NCI-H1092 (cell line): ENCODE data around the gene ALPL.
A peak's percentile ranks its signal among the peaks of the same experiment; 100 is the strongest.

Source experiments
- DNase-seq: peaks from one replicate; lab custom pipeline; 2025; lab: John Stamatoyannopoulos, UW

ALPL gene

GRCh38 chr1:21530368-21531016 lies 21.3 kb downstream of the ALPL start:
- DNase-seq: no peak

DNA sequence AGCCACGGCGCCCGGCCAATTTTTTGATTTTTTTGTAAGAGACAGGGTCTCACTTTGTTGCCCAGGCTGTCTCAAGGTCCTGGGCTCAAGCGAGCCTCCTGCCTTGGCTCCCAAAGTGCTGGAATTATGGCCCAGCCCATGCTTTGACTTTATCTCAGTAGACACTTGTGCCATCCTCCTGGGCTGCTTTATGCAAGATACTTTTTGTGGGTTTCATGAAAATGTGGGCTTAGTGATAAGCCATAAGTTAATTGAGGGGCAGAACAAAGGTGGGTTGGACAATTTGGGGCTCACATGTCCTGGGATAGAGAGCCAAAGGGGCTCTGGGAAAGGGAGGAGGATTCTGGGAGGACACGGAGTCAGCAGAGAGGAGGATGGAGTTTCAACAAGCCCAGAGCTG lies 22.0 kb downstream of the ALPL start:
- DNase-seq: no peak

GRCh38 chr1:21532496-21532895 lies 23.3 kb downstream of the ALPL start:
- no peak for DNase-seq

DNA sequence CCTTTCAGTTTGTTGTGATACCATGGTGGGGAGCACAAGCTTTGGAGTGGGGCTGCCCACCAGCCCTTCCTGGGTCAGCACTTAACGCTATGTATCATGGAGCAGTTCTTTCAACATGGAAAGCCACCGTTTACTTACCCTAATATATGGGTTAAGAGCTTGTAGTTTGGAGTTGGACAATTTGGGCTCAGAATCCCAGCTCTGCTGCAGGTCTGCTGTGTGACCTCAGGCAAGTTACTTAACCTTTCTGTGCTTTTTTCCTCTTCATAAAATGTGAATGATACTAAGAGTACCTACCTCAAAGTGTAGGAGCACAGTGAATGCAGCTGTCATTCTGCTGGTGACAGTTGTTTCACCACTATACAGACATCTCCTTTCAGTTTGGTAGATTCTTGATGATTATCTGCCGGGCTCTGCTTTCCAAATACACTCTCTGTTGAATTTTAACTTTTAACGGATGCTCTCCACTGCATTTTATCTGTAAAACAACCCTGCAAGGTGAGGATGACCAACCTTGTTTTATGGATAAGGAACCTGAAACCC lies 23.8 kb downstream of the ALPL start:
- DNase-seq: no peak

DNA sequence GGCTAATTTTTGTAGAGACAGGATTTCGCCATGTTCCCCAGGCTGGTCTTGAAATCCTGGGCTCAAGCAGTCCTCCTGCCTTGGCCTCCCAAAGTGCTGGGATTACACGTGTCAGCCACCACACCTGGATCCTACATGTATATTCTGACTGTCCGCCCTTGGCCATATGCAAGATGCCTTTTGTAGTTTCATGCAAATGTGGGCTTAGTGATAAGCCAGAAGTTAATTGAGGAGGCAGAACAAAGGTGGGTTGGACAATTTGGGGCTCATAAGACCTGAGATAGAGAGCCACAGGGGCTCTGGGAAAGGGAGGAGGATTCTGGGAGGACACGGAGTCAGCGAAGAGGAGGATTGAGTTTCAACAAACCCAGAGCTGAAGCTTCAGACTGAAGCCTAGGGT lies 24.9 kb downstream of the ALPL start:
- DNase-seq: no peak

DNA sequence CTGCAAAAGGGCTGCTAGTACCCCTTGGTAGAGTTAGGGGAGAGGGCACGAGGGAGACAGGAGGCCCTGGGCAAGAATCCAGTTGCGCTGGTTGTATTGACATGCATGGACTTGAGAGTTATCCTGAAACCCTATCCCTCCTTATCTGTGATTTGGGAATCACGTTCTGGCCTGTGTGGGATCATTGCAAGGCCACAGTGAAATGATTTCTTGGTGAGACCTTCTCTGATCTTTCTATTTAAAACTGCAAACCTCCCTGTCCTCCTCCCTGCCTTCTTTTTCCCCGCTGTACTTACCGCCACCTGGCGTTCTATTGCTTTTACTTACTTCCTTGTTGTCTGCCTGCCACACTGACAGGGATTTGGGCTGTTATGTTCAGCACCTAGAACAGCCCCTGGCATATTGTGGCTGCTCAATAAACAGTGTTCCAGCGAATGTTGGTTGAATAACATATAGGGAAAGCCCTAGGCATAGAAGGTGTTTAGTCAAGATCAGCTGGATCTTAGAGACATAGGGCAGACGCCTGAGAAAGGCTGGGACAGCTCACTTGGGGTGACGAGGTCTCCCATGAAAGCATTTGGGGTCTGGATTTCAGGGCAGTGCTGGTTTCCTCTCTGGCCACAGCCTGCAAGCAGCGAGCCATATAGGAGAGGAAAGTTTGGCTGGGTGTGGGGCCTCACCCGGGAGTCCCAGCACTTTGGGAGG lies 25.6 kb downstream of the ALPL start:
- DNase-seq: peak; percentile 52

DNA sequence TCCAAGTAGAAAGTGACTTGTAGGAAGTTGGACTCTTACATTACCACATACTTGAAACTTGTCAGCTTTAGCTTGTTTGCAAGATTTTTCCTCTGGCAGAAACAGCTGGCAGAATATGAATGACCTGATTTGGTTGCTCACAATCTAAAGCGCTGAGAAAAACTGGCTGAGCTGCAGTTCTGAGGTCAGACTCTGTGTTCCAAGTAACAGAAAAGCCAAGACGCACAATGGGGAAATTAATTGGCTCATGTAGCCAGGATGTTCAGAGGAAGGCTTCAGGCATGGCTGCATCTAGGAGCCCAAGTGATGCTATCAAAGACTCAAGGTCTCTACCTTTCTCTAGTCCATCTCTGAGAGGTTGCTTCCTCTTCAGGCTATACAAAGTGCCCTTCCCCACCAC lies 27.0 kb downstream of the ALPL start:
- no peak for DNase-seq

DNA sequence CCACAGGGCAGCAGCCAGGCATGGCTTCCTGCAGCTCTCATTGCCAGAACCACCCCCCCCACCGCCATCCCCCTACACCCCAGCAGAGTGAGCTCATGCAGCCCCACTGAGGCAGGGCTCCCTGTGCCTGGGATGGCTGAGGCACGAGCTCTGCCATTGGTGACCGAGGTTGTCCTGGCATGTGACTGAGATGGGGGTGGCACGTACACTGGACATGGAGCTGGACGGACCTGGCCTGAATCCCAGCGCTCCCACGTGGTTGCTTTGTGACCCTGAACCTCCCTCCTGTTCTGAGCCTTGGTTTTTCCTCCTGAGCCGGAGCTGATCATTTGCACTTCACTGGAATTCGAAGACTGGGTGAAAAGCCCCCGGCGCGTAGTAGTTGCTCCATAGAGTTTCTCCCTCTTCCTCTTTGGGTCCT lies 28.3 kb downstream of the ALPL start:
- no peak for DNase-seq

- DNase-seq: no peak
Observed at GRCh38 chr1:21537932-21538630, 28.9 kb downstream of the ALPL start.

- no peak for DNase-seq
Observed at GRCh38 chr1:21539933-21540332, 30.7 kb downstream of the ALPL start.

DNA sequence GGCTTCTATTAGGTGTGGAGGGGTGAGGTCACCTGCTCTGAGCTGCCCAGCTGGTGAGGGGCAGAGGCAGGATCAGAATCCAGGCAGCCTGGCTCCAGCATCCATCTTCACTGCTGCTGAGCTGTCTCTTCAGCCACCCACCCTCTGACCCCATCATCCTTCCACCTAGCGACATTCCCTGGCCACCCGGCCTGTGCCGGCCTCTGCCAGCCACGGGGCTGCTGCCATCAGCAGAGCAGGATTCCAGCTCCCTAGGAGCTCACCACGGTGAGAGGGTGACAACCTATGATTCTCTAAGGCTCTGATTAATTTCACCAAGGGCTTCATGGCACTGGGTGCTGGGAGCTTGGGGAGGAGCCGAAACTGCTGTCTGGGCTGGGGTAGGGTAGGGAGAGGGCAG lies 32.1 kb downstream of the ALPL start:
- no peak for DNase-seq

GRCh38 chr1:21541835-21542234 lies 32.6 kb downstream of the ALPL start:
- no peak for DNase-seq

- no peak for DNase-seq
Observed at GRCh38 chr1:21543598-21543997, 34.4 kb downstream of the ALPL start.

DNA sequence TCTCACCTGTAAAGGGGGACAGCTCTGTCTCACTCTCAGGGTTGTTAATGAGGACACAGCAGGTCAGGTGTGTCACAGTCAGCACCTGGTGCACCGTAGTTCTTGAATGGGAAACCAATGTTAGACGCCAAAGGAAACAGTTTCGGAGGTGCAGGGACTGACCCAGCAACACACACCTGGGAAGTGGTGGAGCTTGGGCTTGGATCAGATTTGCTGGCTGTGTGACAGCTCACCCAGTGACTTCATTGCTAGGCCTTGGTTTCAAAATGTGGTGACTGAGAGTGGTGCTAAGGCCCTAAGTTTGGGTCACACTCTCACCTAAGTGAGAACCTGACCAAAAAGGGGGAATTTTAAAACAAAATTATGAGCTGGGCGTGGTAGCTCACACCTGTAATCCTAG lies 34.9 kb downstream of the ALPL start:
- no peak for DNase-seq

DNA sequence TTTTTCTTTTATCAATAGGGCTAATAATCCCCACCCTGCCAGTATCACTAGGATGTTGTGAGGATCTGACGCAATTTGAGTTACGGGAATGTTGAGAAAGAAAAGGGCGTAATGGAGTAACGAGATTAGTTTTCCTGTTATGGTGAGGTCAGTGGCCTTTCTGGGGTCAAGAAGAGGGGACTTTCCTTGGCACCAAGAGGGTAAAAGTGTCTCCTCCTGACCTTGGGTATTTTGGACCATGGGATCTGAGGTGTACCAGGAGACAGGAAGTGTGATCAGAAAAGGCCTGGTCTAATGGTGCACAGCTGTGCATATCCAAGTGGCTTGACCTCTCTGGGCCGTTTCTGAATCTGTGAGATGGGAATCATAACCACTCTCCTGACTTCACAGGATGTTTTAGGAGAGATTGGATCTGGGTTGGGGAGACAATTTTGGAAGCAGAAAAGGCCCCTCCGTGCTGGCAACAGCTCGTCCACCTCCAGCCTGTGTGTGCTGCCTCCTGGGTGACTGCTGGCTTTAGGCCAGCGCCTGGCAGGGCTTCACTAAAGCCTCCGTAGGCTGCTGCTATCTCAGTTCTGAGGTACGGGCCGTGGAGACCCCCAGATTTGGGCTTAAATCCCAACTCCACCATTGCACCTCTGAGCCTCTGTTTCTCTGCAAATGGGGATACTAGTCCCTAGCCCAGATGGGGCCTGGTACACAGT lies 37.1 kb downstream of the ALPL start:
- DNase-seq: no peak

GRCh38 chr1:21547876-21548275 lies 38.7 kb downstream of the ALPL start:
- DNase-seq: no peak

DNA sequence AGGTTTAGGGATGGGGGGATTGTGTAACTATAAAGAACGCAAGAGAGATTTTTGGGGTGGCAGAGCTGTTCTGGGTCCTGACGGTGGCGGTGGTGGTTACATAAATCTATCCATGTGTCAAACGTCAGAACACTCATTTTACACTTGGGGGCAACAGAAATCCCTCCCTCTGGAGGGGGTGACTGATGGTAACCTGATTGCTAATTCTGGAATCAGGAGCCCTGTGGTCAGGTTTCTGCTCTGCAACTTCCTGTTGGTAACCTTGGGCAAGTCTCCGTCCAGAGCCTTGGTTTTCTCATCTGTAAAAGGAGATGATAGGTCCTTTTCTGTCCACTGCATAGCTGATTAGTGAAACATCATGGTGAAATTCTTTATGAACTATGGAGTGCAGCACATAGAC lies 40.9 kb downstream of the ALPL start:
- DNase-seq: no peak

DNA sequence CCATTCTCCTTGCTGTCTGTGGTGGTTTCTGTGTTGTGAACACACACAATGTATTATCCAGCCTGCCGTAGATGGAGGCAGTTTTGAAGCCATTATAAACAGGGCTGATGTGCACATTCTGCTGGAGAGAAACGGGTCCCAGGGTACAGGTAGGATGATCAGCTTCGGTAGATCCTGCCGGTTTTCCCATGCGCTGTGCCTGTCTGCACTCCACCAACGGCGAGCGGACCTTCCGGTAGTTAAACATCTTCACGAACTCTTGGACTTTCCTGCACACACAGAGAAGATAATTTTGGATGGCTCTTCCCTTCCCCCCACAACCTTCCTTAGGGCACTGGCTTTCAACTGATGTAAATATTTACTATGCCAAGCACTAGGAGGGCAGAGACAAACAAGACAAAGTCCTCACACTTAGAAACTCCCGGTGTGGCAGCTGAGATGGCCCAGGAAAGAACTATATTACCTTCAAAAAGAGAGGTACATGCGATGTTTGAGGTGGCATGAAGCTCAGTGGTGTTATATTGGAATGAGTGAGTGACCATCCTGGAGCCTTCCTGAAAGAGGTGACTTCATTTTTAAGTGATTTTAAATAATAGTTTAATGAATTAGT lies 41.7 kb downstream of the ALPL start:
- no peak for DNase-seq

- DNase-seq: no peak
Observed at GRCh38 chr1:21552715-21553114, 43.5 kb downstream of the ALPL start.

- DNase-seq: no peak
Observed at GRCh38 chr1:21553116-21553926, 44.1 kb downstream of the ALPL start.
